HepG2 (cell line): ENCODE measurements around the gene SLC35A2. TPM values are rescaled to one million over a fixed set of nuclear protein-coding genes. Genes with fewer than 3 reads are reported as not detected.

Source experiments
- ATF7 ChIP-seq, 2 experiments: fragments of 450-650 bp in 1 of 2; sonication (generic) in 1 of 2; formaldehyde crosslinking in 1 of 2; IDR thresholded peaks; 2 replicates each; pipeline versions ENCODE4 v1.4.0 to v1.6.1; 2016 to 2020; ENCODE audit warnings: antibody characterized with exemption in 1 of 2, mild to moderate bottlenecking in 1 of 2, missing genetic modification reagents in 1 of 2
- DZIP1 ChIP-seq: sonication (generic); formaldehyde crosslinking; IDR thresholded peaks from 2 replicates; pipeline ENCODE4 v1.5.0; 2020; ENCODE audit warnings: mild to moderate bottlenecking, missing genetic modification reagents
- HNRNPLL ChIP-seq: fragments of 200-400 bp; formaldehyde crosslinking; IDR thresholded peaks from 2 replicates; pipeline ENCODE4 v1.6.1; 2017; ENCODE audit warnings: mild to moderate bottlenecking, low read depth, low read length; ENCODE audit not compliant: poor library complexity, severe bottlenecking
- KMT2A ChIP-seq: sonication (generic); formaldehyde crosslinking; IDR thresholded peaks from 2 replicates; pipeline ENCODE4 v1.4.0; 2020; ENCODE audit warnings: missing genetic modification reagents
- MBD4 ChIP-seq: IDR thresholded peaks from 2 replicates; pipeline ENCODE4 v1.6.1; 2012; ENCODE audit warnings: low read length, inconsistent platforms, borderline replicate concordance
- PCBP1 ChIP-seq: fragments of 200-400 bp; formaldehyde crosslinking; IDR thresholded peaks from 2 replicates; pipeline ENCODE4 v1.6.1; 2017; ENCODE audit warnings: mild to moderate bottlenecking, low read depth, low read length, borderline replicate concordance
- RARG ChIP-seq: sonication (generic); formaldehyde crosslinking; IDR thresholded peaks from 2 replicates; pipeline ENCODE4 v1.4.0; 2020; ENCODE audit warnings: low read depth, mild to moderate bottlenecking, missing genetic modification reagents
- SETDB1 ChIP-seq: sonication (generic); formaldehyde crosslinking; IDR thresholded peaks from 2 replicates; pipeline ENCODE4 v1.5.1; 2020; ENCODE audit warnings: missing genetic modification reagents, mild to moderate bottlenecking, borderline replicate concordance
- SUZ12 ChIP-seq: fragments of 150-350 bp; IDR thresholded peaks from 2 replicates; pipeline ENCODE4 v1.6.1; 2014; ENCODE audit warnings: low read depth, low read length
- THAP7 ChIP-seq: sonication (generic); formaldehyde crosslinking; IDR thresholded peaks from 2 replicates; pipeline ENCODE4 v1.8.1; 2023; ENCODE audit warnings: mild to moderate bottlenecking, missing genetic modification reagents
- THRA ChIP-seq: sonication (generic); formaldehyde crosslinking; IDR thresholded peaks from 2 replicates; pipeline ENCODE4 v1.4.0; 2020; ENCODE audit warnings: missing genetic modification reagents, borderline replicate concordance
- ZFP36L1 ChIP-seq: sonication (generic); formaldehyde crosslinking; IDR thresholded peaks from 2 replicates; pipeline ENCODE4 v1.8.0; 2022; ENCODE audit warnings: mild to moderate bottlenecking, missing genetic modification reagents, moderate library complexity
- ZNF143 ChIP-seq: sonication (generic); formaldehyde crosslinking; IDR thresholded peaks from 2 replicates; pipeline ENCODE4 v1.4.0; 2020; ENCODE audit warnings: missing genetic modification reagents
- ZNF225 ChIP-seq: sonication (generic); formaldehyde crosslinking; IDR thresholded peaks from 2 replicates; pipeline ENCODE4 v1.4.0; 2020; ENCODE audit warnings: mild to moderate bottlenecking, missing genetic modification reagents
- ZNF331 ChIP-seq: sonication (generic); formaldehyde crosslinking; IDR thresholded peaks from 2 replicates; pipeline ENCODE4 v1.4.0; 2020; ENCODE audit warnings: missing genetic modification reagents
- ZNF644 ChIP-seq: IDR thresholded peaks from 2 replicates; pipeline ENCODE4 v1.6.1; 2016; ENCODE audit warnings: low read depth
- ZNF687 ChIP-seq: sonication (generic); formaldehyde crosslinking; IDR thresholded peaks from 2 replicates; pipeline ENCODE4 v1.5.1; 2020; ENCODE audit warnings: mild to moderate bottlenecking, missing genetic modification reagents, moderate library complexity
- polyA plus RNA-seq, 8 experiments: library from polyadenylated mRNA; depleted of rRNA in 3 of 8; stranded (reverse) in 7 of 8; unstranded in 1 of 8; fragments of >200 nt; fragmentation: Illumina TruSeq in 4 of 8; extraction: Trizol in 4 of 8; gene quantifications; 2 replicates each; pipeline versions ENCODE4 v1.2.1 to v1.2.3, GENCODE V29; 2011 to 2016; ENCODE audit warnings: low read depth in 4 of 8, missing spikeins in 1 of 8, mixed read lengths in 1 of 8; ENCODE audit not compliant: insufficient read depth in 1 of 8
- total RNA-seq, 5 experiments: library from RNA; depleted of rRNA; stranded (reverse); fragments of >200 nt; fragmentation: Illumina TruSeq; extraction: Trizol; gene quantifications; 2 replicates each; pipeline ENCODE4 v1.2.3, GENCODE V29; 2016; ENCODE audit warnings: low read depth in 1 of 5
- TF ChIP-seq, protein P1 (sequence below): sonication (generic); formaldehyde crosslinking; IDR thresholded peaks from 2 replicates; pipeline ENCODE4 v1.9.0; 2021; ENCODE audit warnings: missing genetic modification reagents, mild to moderate bottlenecking, borderline replicate concordance

SLC35A2 gene
- total and polyA plus RNA-seq, 2 of the 13 experiments (the other 11 are each of a cell fraction or from before 2014, with no cell fraction given): 32.1 to 40.8 TPM

DNA sequence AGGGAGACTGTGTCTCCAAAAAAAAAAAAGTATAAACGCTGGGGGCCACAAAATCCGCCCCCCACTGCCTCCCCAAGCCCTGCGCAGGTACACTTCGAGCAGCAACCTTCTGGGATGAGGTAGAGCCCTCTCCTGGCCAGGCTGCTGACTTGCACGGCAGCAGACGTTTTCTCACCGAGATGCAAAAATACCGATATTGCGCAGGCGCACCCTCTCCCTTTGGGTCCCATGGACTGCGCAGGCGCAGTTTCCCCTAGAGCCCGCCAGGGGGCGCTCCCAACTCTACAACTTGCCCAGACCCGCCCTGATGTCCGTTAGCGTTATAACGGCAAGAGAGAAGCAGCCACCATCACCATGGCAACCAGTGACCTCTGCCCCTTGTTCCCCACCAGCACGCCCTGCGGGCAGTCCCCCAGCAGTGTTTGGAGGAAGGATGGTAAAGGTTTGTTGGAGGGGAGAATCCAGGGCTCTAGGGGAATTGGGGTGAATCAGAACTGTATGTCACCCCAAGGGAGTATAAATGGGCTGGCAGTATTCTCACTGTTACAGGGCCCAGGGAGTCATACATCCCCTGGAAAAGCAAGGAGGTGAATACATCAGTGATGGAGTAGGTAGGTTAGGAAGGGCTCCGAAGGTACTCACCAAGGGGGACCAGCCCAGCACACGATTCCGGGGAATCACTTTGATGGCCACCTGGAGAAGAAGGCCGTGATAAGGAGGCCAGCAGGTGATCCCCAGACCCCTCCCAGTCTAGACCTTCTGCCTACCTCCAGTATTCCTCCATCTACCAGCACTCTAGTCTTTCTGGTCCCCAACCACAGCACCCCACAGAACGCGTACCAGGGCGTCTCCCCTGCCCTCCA, 5.9 kb upstream of the SLC35A2 start (continued):
- TF ChIP-seq DZIP1 (CRISPR knock-in tag) (no peak), ZFP36L1 (CRISPR knock-in tag) (no peak), SETDB1 (CRISPR knock-in tag) (no peak), ZNF143 (CRISPR knock-in tag) (no peak), ZNF331 (CRISPR knock-in tag) (no peak), HNRNPLL (no peak), SUZ12 (no peak), KMT2A (no peak), ATF7 (IDR thresholded peaks at IDR 0.05) (no peak), ATF7 (CRISPR knock-in tag; IDR thresholded peaks at IDR 0.05) (no peak), RARG (CRISPR knock-in tag) (no peak), ZNF225 (CRISPR knock-in tag) (no peak), ZNF644 (CRISPR knock-in tag) (no peak), ZNF687 (CRISPR knock-in tag) (peak; percentile 55), MBD4 (no peak), THAP7 (no peak), PCBP1 (no peak), THRA (no peak)
- TF ChIP-seq, protein P1, sequence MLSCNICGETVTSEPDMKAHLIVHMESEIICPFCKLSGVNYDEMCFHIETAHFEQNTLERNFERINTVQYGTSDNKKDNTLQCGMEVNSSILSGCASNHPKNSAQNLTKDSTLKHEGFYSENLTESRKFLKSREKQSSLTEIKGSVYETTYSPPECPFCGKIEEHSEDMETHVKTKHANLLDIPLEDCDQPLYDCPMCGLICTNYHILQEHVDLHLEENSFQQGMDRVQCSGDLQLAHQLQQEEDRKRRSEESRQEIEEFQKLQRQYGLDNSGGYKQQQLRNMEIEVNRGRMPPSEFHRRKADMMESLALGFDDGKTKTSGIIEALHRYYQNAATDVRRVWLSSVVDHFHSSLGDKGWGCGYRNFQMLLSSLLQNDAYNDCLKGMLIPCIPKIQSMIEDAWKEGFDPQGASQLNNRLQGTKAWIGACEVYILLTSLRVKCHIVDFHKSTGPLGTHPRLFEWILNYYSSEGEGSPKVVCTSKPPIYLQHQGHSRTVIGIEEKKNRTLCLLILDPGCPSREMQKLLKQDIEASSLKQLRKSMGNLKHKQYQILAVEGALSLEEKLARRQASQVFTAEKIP (CRISPR knock-in tag): no peak
